Fibroblast of skin of back (primary cell): ENCODE data around the gene SENP5.
A peak's percentile ranks its signal among the peaks of the same experiment; 100 is the strongest.

Experiments
- DNase-seq: peaks from one replicate; pipeline ENCODE4 v3.0.0-alpha.2; 2013

The SENP5 gene

GRCh38 chr3:196969660-196970546 lies 102.2 kb downstream of the SENP5 start:
- DNase-seq: peak; percentile 51

GRCh38 chr3:196970547-196971093 lies 102.9 kb downstream of the SENP5 start:
- no peak for DNase-seq

- DNase-seq: no peak
Measured at GRCh38 chr3:196971094-196971698, 103.5 kb downstream of the SENP5 start.

- no peak for DNase-seq
Measured at GRCh38 chr3:196974661-196975060, 106.9 kb downstream of the SENP5 start.

- DNase-seq: no peak
Measured at GRCh38 chr3:196975349-196975748, 107.6 kb downstream of the SENP5 start.

GRCh38 chr3:196976941-196977340 lies 109.2 kb downstream of the SENP5 start:
- DNase-seq: no peak

GRCh38 chr3:196979545-196979944 lies 111.8 kb downstream of the SENP5 start:
- DNase-seq: no peak

GRCh38 chr3:196981657-196982056 lies 113.9 kb downstream of the SENP5 start:
- DNase-seq: no peak

- no peak for DNase-seq
Measured at GRCh38 chr3:196983186-196983585, 115.5 kb downstream of the SENP5 start.
